Activated B cell treated with CpG ODN at 0.5 μM for 24 hours (primary cell): ENCODE measurements around the gene SP1. TPM values are rescaled to one million over a fixed set of nuclear protein-coding genes. Genes with fewer than 3 reads are reported as not detected.

Experiments
- ATAC-seq: fragments of 200-7000 bp; cut with Tn5 transposase; one replicate; pipeline ENCODE4 v1.10.0; 2021; ENCODE audit warnings: low read depth, mild to moderate bottlenecking, moderate library complexity
- CTCF ChIA-PET: fragments of 350-600 bp; sonication (Branson Sonifier 250); formaldehyde crosslinking; loops from one replicate; lab custom pipeline; 2021; ENCODE audit warnings: antibody characterized with exemption; lab: Charles Lee
- POLR2A ChIA-PET: fragments of 350-600 bp; sonication (Branson Sonifier 250); formaldehyde crosslinking; loops from one replicate; lab custom pipeline; 2021; ENCODE audit warnings: antibody characterized with exemption; lab: Charles Lee
- DNase-seq: peaks from one replicate; pipeline ENCODE4 v3.0.0; 2022
- H3K27ac Mint-ChIP-seq: one replicate; pipeline ENCODE4 v1.8.0; 2020; ENCODE audit warnings: mixed read lengths
- H3K27me3 Mint-ChIP-seq: one replicate; pipeline ENCODE4 v1.8.0; 2021; ENCODE audit warnings: mixed read lengths
- H3K36me3 Mint-ChIP-seq: one replicate; pipeline ENCODE4 v1.8.0; 2021; ENCODE audit warnings: low read depth, mixed read lengths
- H3K4me1 Mint-ChIP-seq: one replicate; pipeline ENCODE4 v1.8.0; 2021; ENCODE audit warnings: mixed read lengths
- H3K4me3 Mint-ChIP-seq: one replicate; pipeline ENCODE4 v1.8.0; 2020; ENCODE audit warnings: mild to moderate bottlenecking, mixed read lengths
- H3K9me3 Mint-ChIP-seq: one replicate; pipeline ENCODE4 v1.8.0; 2020; ENCODE audit warnings: mixed read lengths
- CTCF ChIP-seq: fragments of 200-600 bp; IDR thresholded peaks from one replicate; pipeline ENCODE4 v1.8.0; 2022; ENCODE audit warnings: antibody characterized with exemption, mild to moderate bottlenecking
- intact Hi-C: fragments of 100-400 bp; cut with micrococcal nuclease; formaldehyde crosslinking; loops from one replicate; pipeline ENCODE4 v1.15.1; 2024
- total RNA-seq: library from RNA; stranded (reverse); gene quantifications from 2 replicates; pipeline ENCODE4 v1.2.3, GENCODE V29; 2022

SP1 gene
- total RNA-seq, 1 donor from 2014 or later: 102 TPM

DNA sequence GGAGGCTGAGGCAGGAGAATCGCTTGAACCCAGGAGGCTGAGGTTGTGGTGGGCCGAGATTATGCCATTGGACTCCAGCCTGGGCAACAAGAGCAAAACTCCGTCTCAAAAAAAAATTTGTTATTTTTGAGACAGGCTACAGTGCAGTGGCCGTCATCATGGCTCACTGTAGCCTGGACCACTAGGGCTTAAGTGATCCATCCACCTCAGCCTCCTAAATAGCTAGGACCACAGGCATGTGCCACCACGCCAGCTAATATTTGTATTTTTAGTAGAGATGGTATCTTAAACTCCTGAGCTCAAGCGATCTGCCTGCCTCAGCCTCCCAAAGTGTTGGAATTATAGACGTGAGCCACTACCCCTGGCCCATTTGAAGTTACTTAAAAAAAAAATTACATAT is 71.0 kb downstream of the SP1 start:
- no peak for TF ChIP-seq CTCF
- Mint-ChIP-seq H3K4me3 (no peak overlapping the region), H3K36me3 (peaks cover 60% of the 10 kb centered on the region), H3K27me3 (no peaks in the 10 kb centered on the region), H3K27ac (no peak overlapping the region), H3K4me1 (peaks cover 34% of the 10 kb centered on the region), H3K9me3 (no peaks in the 10 kb centered on the region)
- POLR2A ChIA-PET: interaction anchor here (0.6 to 1.7 kb wide), 6 partner anchors 8 to 129 kb away, joined by 4 to 8 read pairs (median 4); partner anchors contain the start of genes AAAS and PRR13
- DNase-seq (no peak), ATAC-seq (no peak)
- CTCF ChIA-PET: interaction anchor here (1.0 kb wide), 2 partner anchors 57 to 106 kb away, joined by 3 to 5 read pairs; no protein-coding TSS in a partner anchor
- intact Hi-C loops: loop anchor here (1.0 kb wide), 7 partner anchors 10 to 175 kb away; partner anchors contain the start of genes ATF7, PFDN5, PRR13 and SP1

DNA sequence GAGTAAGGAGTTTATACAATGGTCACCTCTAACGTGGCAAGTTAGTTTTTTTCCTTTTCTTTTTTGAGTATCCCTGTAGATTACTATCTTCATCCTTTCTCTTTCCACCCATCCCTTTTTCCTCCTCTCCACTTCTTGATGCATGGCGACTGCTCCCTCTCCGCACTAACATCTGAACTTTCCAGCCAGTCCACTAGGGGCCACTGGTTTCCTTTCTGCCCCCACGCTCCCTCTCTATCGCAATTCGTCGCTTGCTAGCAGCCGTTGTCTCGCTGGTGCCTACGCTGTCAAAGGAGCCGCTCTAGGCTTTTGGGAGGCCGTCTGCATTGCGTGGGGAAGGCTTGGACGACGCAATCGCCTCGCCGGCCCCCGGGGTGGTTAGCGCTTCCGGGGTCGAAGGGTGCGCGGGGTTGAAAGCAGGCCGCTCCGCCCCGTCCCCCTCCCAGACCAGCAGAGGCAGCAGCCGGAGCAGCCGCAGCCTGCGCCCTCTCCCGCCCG is 71.7 kb downstream of the SP1 start, which contains the start of gene PCBP2:
Gene PCBP2, plus strand, starts transcription at position 442 of the 498 bp plus-strand sequence. CDS start 2,699 bp downstream, outside the sequence.
- TF ChIP-seq CTCF: no peak
- Mint-ChIP-seq H3K4me1 (peaks cover 30% of the 10 kb centered on the region), H3K27ac (peak within 1 kb of the TSS; percentile 99), H3K27me3 (no peaks in the 10 kb centered on the region), H3K36me3 (peaks cover 60% of the 10 kb centered on the region), H3K9me3 (no peaks in the 10 kb centered on the region), H3K4me3 (peak within 1 kb of the TSS; percentile 99)
- ChIA-PET CTCF (interaction anchor here (1.0 kb wide), 2 partner anchors 57 to 107 kb away, joined by 3 to 5 read pairs; no protein-coding TSS in a partner anchor), POLR2A (interaction anchor here (0.7 to 1.7 kb wide), 5 partner anchors 9 to 130 kb away, joined by 4 to 8 read pairs (median 4); partner anchors contain the start of genes AAAS, MAP3K12 and PRR13)
- ATAC-seq: peak; percentile 92
- peak; percentile 92 for DNase-seq
- intact Hi-C loops: loop anchor here (1.0 to 2.0 kb wide), 10 partner anchors 10 to 271 kb away; partner anchors contain the start of genes AAAS, ATF7, CSAD and MYG1

DNA sequence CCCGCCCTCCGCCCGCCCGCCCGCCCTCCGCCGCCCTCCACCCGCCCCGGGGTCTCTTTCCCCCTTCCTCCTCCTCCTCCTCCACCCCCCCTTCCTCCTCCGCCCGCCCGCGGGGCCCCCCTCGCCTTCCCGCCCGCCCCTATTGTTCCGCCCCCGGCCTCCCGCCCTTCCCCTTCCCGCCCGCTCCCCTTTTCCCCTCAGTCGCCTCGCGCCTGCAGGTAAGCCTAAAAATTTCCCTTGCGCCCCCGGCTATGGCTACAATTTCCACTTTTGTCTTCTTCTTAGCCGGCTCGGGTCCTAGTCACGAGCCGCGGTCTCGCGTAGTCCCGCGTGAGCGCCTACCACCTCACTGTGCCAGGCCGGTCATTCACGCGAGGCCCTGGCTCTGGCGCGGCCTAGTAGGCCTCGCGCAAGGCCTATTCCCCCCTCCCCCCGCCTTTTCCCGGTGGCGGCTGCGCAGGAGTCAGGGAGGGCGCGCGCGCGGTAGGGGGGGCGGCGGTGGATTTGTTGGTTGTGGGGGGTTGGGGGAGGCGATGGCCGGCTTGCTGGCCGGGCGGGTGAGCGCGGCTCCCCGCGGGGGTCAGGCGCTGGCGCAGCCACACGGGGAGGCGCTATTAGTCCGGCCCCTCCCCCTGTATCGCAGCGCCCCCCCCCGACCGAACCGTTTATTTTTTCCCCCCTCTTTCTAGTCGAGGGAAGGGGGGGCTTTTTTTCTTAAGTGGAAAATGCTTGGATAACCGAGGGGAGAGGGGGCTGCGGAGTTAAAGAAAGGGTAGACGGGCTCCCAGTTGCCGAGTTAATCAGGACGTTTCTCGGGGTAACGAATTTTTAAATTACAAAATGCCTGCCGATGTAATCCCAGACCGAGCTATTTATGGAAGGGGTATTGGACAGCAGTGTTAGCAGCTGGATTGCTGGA is 72.4 kb downstream of the SP1 start:
- intact Hi-C loops: loop anchor here (1.0 to 2.0 kb wide), 3 partner anchors 131 to 272 kb away; partner anchors contain the start of genes AAAS, CSAD, MYG1 and ZNF740
- Mint-ChIP-seq H3K9me3 (no peaks in the 10 kb centered on the region), H3K4me3 (peak overlapping the region; percentile 99), H3K36me3 (peaks cover 61% of the 10 kb centered on the region), H3K4me1 (peaks cover 30% of the 10 kb centered on the region), H3K27ac (peak overlapping the region; percentile 99), H3K27me3 (no peaks in the 10 kb centered on the region)
- no peak for TF ChIP-seq CTCF
- peak; percentile 81 for DNase-seq
- CTCF ChIA-PET: interaction anchor here (0.9 to 1.9 kb wide), 2 partner anchors 23 to 57 kb away, joined by 3 to 4 read pairs; no protein-coding TSS in a partner anchor
- POLR2A ChIA-PET: interaction anchor here (0.6 to 1.7 kb wide), 13 partner anchors 9 to 373 kb away, joined by 3 to 8 read pairs (median 5); partner anchors contain the start of genes PRR13, SPRYD3 and TARBP2
- ATAC-seq: peak; percentile 29

- Mint-ChIP-seq H3K4me1 (peaks cover 28% of the 10 kb centered on the region), H3K36me3 (peaks cover 63% of the 10 kb centered on the region), H3K27me3 (no peaks in the 10 kb centered on the region), H3K4me3 (peak overlapping the region; percentile 99), H3K27ac (peak overlapping the region; percentile 99), H3K9me3 (no peaks in the 10 kb centered on the region)
- no peak for DNase-seq
- ChIA-PET CTCF (interaction anchor here (1.6 to 1.9 kb wide), 2 partner anchors 28 to 55 kb away, joined by 4 read pairs; no protein-coding TSS in a partner anchor), POLR2A (interaction anchor here (0.6 to 1.6 kb wide), 5 partner anchors 13 to 55 kb away, joined by 3 to 9 read pairs (median 5); partner anchors contain the start of gene PRR13)
- intact Hi-C loops: loop anchor here (2.0 kb wide), 1 partner anchor 273 kb away; the partner anchor contains the start of genes CSAD and ZNF740
- no peak for ATAC-seq
- TF ChIP-seq CTCF: no peak
These were observed 74.1 kb downstream of the SP1 start for GRCh38 chr12:53453953-53454640.
